MM.1S (cell line): ENCODE measurements around the gene SUFU.

Source experiments
- CTCF ChIP-seq: fragments of 300-600 bp; sonication (generic); IDR thresholded peaks from 2 replicates; pipeline ENCODE4 v1.5.1; 2016; ENCODE audit warnings: antibody characterized with exemption, low read length, mixed read lengths
- EZH2 ChIP-seq: fragments of 300-600 bp; sonication (generic); optimal IDR thresholded peaks from 2 replicates; pipeline ENCODE3; 2017; ENCODE audit warnings: low read depth, mild to moderate bottlenecking, antibody characterized with exemption, low read length, mixed read lengths

GRCh38 chr10:102682416-102682815 lies 178.6 kb downstream of the SUFU start:
- TF ChIP-seq EZH2 (no peak), CTCF (no peak)
